Measurements from ENCODE around the gene LCN15. TPM values are rescaled to one million over a fixed set of nuclear protein-coding genes. Genes with fewer than 3 reads are reported as not detected.

LCN15 gene
- total RNA-seq, 1 experiment from 2014 or later, result 0.05 TPM

- in situ Hi-C loops (cut with HindIII; ENCODE audit: low pct_unique_long_range_greater_than_20kb, low sequenced_read_pairs), result no loop called here
- Histone ChIP-seq H3K4me1 (ENCODE audit: control insufficient read depth, insufficient read depth, low read length) (no peaks in the 10 kb centered on the region), H3K27ac (ENCODE audit: low read length) (no peak overlapping the region), H3K9me3 (ENCODE audit: control insufficient read depth, insufficient read depth, low read depth, low read length) (no peaks in the 10 kb centered on the region), H3K27me3 (ENCODE audit: control insufficient read depth, insufficient read depth, low read length) (no peaks in the 10 kb centered on the region), H3K36me3 (ENCODE audit: control insufficient read depth, insufficient read depth, low read length) (no peaks in the 10 kb centered on the region), H3K4me3 (ENCODE audit: low read depth in 2 of 2, low read length in 2 of 2) (no peak overlapping the region)
- ATAC-seq (no peak), DNase-seq (ENCODE audit: low read depth, low spot score) (no peak)
- intact Hi-C loops (cut with micrococcal nuclease; ENCODE audit: unreplicated experiment), result no loop called here
- CTCF ChIA-PET, result no interaction called here
- POLR2A ChIA-PET, result no interaction called here
- TF ChIP-seq TCF7L2 (IDR thresholded peaks at IDR 0.05; ENCODE audit: low read depth, low read length) (no peak), CTCF (IDR thresholded peaks at IDR 0.05) (no peak), POLR2AphosphoS5 (IDR thresholded peaks at IDR 0.05; ENCODE audit: low read depth, low read length) (no peak), REST (IDR thresholded peaks at IDR 0.05; ENCODE audit: insufficient read depth in 1 of 2, low read depth in 2 of 2, low read length in 1 of 2) (no peak), SIN3A (IDR thresholded peaks at IDR 0.05; ENCODE audit: borderline replicate concordance, insufficient read depth, low read depth, low read length) (no peak)
- BruUV-seq (replicated peaks), result no TSS peak
Measured at GRCh38 chr9:136779808-136780207, 15.5 kb upstream of the LCN15 start.

- no peak for TF ChIP-seq POLR2AphosphoS5 (IDR thresholded peaks at IDR 0.05; ENCODE audit: low read depth, low read length)
- no peak for TF ChIP-seq TCF7L2 (IDR thresholded peaks at IDR 0.05; ENCODE audit: low read depth, low read length)
- TF ChIP-seq REST (IDR thresholded peaks at IDR 0.05; ENCODE audit: insufficient read depth in 1 of 2, low read depth in 2 of 2, low read length in 1 of 2), result no peak
- no peak for TF ChIP-seq CTCF (IDR thresholded peaks at IDR 0.05)
- no peak for TF ChIP-seq SIN3A (IDR thresholded peaks at IDR 0.05; ENCODE audit: borderline replicate concordance, insufficient read depth, low read depth, low read length)
- no peaks in the 10 kb centered on the region for H3K27me3 ChIP-seq (ENCODE audit: control insufficient read depth, insufficient read depth, low read length)
- H3K9me3 ChIP-seq (ENCODE audit: control insufficient read depth, insufficient read depth, low read depth, low read length), result no peaks in the 10 kb centered on the region; the same call in 1 of the 2 replicates
- no peak overlapping the region for H3K4me3 ChIP-seq (ENCODE audit: low read depth in 2 of 2, low read length in 2 of 2)
- H3K4me1 ChIP-seq (ENCODE audit: control insufficient read depth, insufficient read depth, low read length), result no peaks in the 10 kb centered on the region
- intact Hi-C loops (cut with micrococcal nuclease; ENCODE audit: unreplicated experiment) (no loop called here), in situ Hi-C loops (cut with HindIII; ENCODE audit: low pct_unique_long_range_greater_than_20kb, low sequenced_read_pairs) (no loop called here)
- POLR2A ChIA-PET, result interaction anchor here (0.6 kb wide), 1 partner anchor 57 kb away, joined by 3 read pairs; no protein-coding TSS in a partner anchor
- no peaks in the 10 kb centered on the region for H3K36me3 ChIP-seq (ENCODE audit: control insufficient read depth, insufficient read depth, low read length)
- DNase-seq (ENCODE audit: low read depth, low spot score) (no peak), ATAC-seq (no peak)
- BruUV-seq (replicated peaks), result no TSS peak
- H3K27ac ChIP-seq (ENCODE audit: low read length), result no peak overlapping the region
- CTCF ChIA-PET, result interaction anchor here (1.4 kb wide), 1 partner anchor 10 kb away, joined by 3 read pairs; no protein-coding TSS in a partner anchor
Measured at GRCh38 chr9:136777359-136777758, 13.0 kb upstream of the LCN15 start.

Data from Panc1 (cell line).